Activated CD4-positive, CD25-positive, alpha-beta regulatory T cell (primary cell): ENCODE results near the gene ADCY3.

Experiments
- DNase-seq, 4 experiments: peaks; one replicate each; lab custom pipeline; 2025; lab: John Stamatoyannopoulos, UW

Gene ADCY3

GRCh38 chr2:24830351-24830750, 89.7 kb downstream of the ADCY3 start:
- DNase-seq, result no peak

- no peak for DNase-seq
Observed at GRCh38 chr2:24828238-24828996, 91.6 kb downstream of the ADCY3 start.

GRCh38 chr2:24827321-24828237, 92.5 kb downstream of the ADCY3 start:
- DNase-seq, result peak; percentile 22 to 58 (median 52)

- no peak for DNase-seq
Observed at GRCh38 chr2:24826773-24827145, 93.3 kb downstream of the ADCY3 start.

GRCh38 chr2:24825883-24826772, 93.9 kb downstream of the ADCY3 start:
- DNase-seq, result no peak

- no peak for DNase-seq
Observed at GRCh38 chr2:24824966-24825882, 94.8 kb downstream of the ADCY3 start.

- no peak for DNase-seq
Observed at GRCh38 chr2:24824071-24824588, 95.9 kb downstream of the ADCY3 start.

- DNase-seq, result no peak
Observed at GRCh38 chr2:24822049-24822706, 97.9 kb downstream of the ADCY3 start.

- no peak for DNase-seq
Observed at GRCh38 chr2:24821433-24821891, 98.6 kb downstream of the ADCY3 start.

GRCh38 chr2:24820598-24821432, 99.2 kb downstream of the ADCY3 start:
- no peak for DNase-seq

GRCh38 chr2:24820175-24820513, 99.9 kb downstream of the ADCY3 start:
- DNase-seq, result no peak

GRCh38 chr2:24819442-24820174, 100.4 kb downstream of the ADCY3 start:
- no peak for DNase-seq

GRCh38 chr2:24818721-24819167, 101.3 kb downstream of the ADCY3 start:
- no peak for DNase-seq

GRCh38 chr2:24816884-24817283, 103.2 kb downstream of the ADCY3 start:
- no peak for DNase-seq

- no peak for DNase-seq
Observed at GRCh38 chr2:24816404-24816803, 103.6 kb downstream of the ADCY3 start.

GRCh38 chr2:24815171-24815570, 104.9 kb downstream of the ADCY3 start:
- DNase-seq, result no peak

GRCh38 chr2:24814516-24814915, 105.5 kb downstream of the ADCY3 start:
- DNase-seq, result no peak

GRCh38 chr2:24813691-24814137, 106.3 kb downstream of the ADCY3 start:
- no peak for DNase-seq
